GM12873 (cell line): ENCODE measurements around the gene SLC1A4.

Experiments
- CTCF ChIP-seq: IDR thresholded peaks from 2 replicates; pipeline ENCODE4 v1.5.1; 2012; ENCODE audit warnings: low read depth, mild to moderate bottlenecking, moderate library complexity, low read length, control low read depth; ENCODE audit not compliant: insufficient read depth; ENCODE audit errors: missing control alignments

The SLC1A4 gene

GRCh38 chr2:65026154-65026553 is 37.0 kb downstream of the SLC1A4 start:
- TF ChIP-seq CTCF = no peak

- no peak for TF ChIP-seq CTCF
Observed at GRCh38 chr2:65026704-65027464, 37.7 kb downstream of the SLC1A4 start.

GRCh38 chr2:65027616-65028244 is 38.5 kb downstream of the SLC1A4 start:
- no peak for TF ChIP-seq CTCF

- TF ChIP-seq CTCF = no peak
Observed at GRCh38 chr2:65030476-65031332, 41.5 kb downstream of the SLC1A4 start.

GRCh38 chr2:65031341-65032018 is 42.3 kb downstream of the SLC1A4 start:
- no peak for TF ChIP-seq CTCF

- no peak for TF ChIP-seq CTCF
Observed at GRCh38 chr2:65032019-65032975, 43.1 kb downstream of the SLC1A4 start.
